T-helper 1 cell treated with Interleukin-12 subunit alpha and Interleukin-12 subunit beta and Interleukin-4 antibody, amounts not matched to agents 30 μg/mL and 1 μg/mL, for 36 hours (primary cell): ENCODE data around the gene CRK.
"Not testable (repeated sequence)": the region's sequence is repeated elsewhere in the genome, so short reads cannot be mapped to it uniquely, and the experiment has no call there.

Experiments
- H3K27ac Mint-ChIP-seq: one replicate; pipeline ENCODE4 v1.8.0; 2021; ENCODE audit warnings: mild to moderate bottlenecking, mixed read lengths
- H3K27me3 Mint-ChIP-seq: one replicate; pipeline ENCODE4 v1.8.0; 2021; ENCODE audit warnings: low read depth, mixed read lengths
- H3K36me3 Mint-ChIP-seq: one replicate; pipeline ENCODE4 v1.8.0; 2021; ENCODE audit warnings: low read depth, mixed read lengths
- H3K4me1 Mint-ChIP-seq: one replicate; pipeline ENCODE4 v1.8.0; 2021; ENCODE audit warnings: low read depth, mixed read lengths
- H3K4me3 Mint-ChIP-seq: one replicate; pipeline ENCODE4 v1.8.0; 2021; ENCODE audit warnings: mild to moderate bottlenecking, moderate library complexity, mixed read lengths
- H3K9me3 Mint-ChIP-seq: one replicate; pipeline ENCODE4 v1.8.0; 2021; ENCODE audit warnings: mixed read lengths

The CRK gene

DNA sequence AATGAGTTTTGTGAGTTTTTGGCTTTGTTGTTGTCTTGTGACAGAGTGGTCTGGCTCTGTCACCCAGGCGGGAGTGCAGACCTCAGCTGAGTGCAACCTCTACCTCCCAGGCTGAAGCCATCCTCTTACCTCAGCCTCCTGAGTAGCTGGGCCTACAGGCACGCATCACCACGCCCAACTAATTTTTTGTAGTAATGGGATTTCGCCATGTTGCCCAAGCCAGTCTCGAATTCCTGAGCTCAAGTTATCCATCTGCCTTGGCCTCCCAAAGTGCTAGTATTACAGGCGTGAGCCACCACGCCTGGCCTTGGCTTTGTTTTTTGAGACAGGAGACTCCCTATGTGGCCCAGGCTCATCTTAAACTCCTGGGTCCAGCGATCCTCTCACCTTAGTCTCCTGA, 15.1 kb downstream of the CRK start:
- peaks cover 8% of the 10 kb centered on the region for H3K36me3 Mint-ChIP-seq
- no peak overlapping the region for H3K4me3 Mint-ChIP-seq
- no peaks in the 10 kb centered on the region for H3K9me3 Mint-ChIP-seq
- no peak overlapping the region for H3K27ac Mint-ChIP-seq
- no peaks in the 10 kb centered on the region for H3K27me3 Mint-ChIP-seq
- H3K4me1 Mint-ChIP-seq, result peaks cover 12% of the 10 kb centered on the region

DNA sequence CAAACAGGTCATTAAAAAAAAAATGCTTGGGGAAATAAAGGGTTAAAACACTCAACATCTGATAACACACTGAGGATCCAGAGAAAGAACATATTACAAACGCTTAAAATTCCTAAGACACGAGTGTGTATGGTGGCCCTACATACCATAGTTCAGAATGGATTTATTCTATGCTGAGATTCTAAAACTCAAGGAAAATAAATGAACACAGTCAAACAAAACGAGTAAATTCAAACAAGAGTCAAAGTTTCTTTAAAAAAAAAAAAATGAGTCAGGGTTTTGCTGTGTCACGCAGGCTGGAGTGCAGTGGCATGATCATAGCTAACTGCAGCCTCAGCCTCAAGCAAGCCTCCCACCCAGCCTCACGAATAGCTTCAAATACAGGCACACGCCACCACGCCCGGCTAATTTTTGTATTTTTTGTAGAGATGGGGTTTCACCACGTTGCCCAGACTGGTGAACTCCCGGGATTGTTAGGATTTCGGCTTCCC, 17.4 kb downstream of the CRK start:
- no peaks in the 10 kb centered on the region for H3K9me3 Mint-ChIP-seq
- H3K27me3 Mint-ChIP-seq, result no peaks in the 10 kb centered on the region
- H3K27ac Mint-ChIP-seq, result no peak overlapping the region
- peaks cover 14% of the 10 kb centered on the region for H3K36me3 Mint-ChIP-seq
- peaks cover 9% of the 10 kb centered on the region for H3K4me1 Mint-ChIP-seq
- H3K4me3 Mint-ChIP-seq, result no peak overlapping the region

GRCh38 chr17:1435326-1435725, 20.7 kb downstream of the CRK start:
- Mint-ChIP-seq H3K4me1 (peaks cover 20% of the 10 kb centered on the region), H3K36me3 (peaks cover 25% of the 10 kb centered on the region), H3K27me3 (no peaks in the 10 kb centered on the region), H3K4me3 (no peak overlapping the region), H3K27ac (no peak overlapping the region), H3K9me3 (no peaks in the 10 kb centered on the region)

- Mint-ChIP-seq H3K27ac (no peak overlapping the region), H3K27me3 (no peaks in the 10 kb centered on the region), H3K36me3 (peaks cover 25% of the 10 kb centered on the region), H3K9me3 (no peaks in the 10 kb centered on the region), H3K4me3 (no peak overlapping the region), H3K4me1 (peaks cover 20% of the 10 kb centered on the region)
Measured at GRCh38 chr17:1434150-1434549, 21.9 kb downstream of the CRK start.

GRCh38 chr17:1431631-1432104, 24.4 kb downstream of the CRK start:
- H3K4me3 Mint-ChIP-seq, result no peak overlapping the region
- H3K27ac Mint-ChIP-seq, result no peak overlapping the region
- peaks cover 24% of the 10 kb centered on the region for H3K36me3 Mint-ChIP-seq
- H3K27me3 Mint-ChIP-seq, result no peaks in the 10 kb centered on the region
- H3K9me3 Mint-ChIP-seq, result no peaks in the 10 kb centered on the region
- H3K4me1 Mint-ChIP-seq, result peaks cover 14% of the 10 kb centered on the region

- Mint-ChIP-seq H3K27ac (no peak overlapping the region), H3K4me1 (peaks cover 2% of the 10 kb centered on the region), H3K27me3 (no peaks in the 10 kb centered on the region), H3K9me3 (no peaks in the 10 kb centered on the region), H3K4me3 (no peak overlapping the region), H3K36me3 (peaks cover 31% of the 10 kb centered on the region)
Measured at GRCh38 chr17:1423456-1424135, 32.4 kb downstream of the CRK start.

DNA sequence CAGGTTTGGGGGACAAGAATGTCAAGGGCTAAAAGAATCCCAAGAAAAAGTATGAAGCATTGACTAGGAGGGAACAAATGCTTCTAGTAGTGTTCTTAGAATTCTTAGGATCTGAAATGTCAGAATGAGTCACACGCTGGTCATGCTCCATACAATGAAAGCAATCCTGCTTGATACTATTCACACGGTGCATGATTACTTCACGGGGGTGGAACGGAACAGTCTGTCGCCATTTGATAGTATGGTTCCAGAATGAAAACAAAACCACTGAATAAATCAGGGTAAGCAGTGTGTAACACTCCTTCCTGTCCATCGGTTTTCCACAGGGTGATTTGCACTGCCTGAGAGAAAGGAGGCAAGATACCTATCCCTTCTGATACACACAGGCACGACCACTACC, 33.1 kb downstream of the CRK start:
- no peaks in the 10 kb centered on the region for H3K27me3 Mint-ChIP-seq
- H3K36me3 Mint-ChIP-seq, result peaks cover 29% of the 10 kb centered on the region
- H3K27ac Mint-ChIP-seq, result no peak overlapping the region
- no peak overlapping the region for H3K4me3 Mint-ChIP-seq
- H3K9me3 Mint-ChIP-seq, result no peaks in the 10 kb centered on the region
- peaks cover 2% of the 10 kb centered on the region for H3K4me1 Mint-ChIP-seq

- peaks cover 2% of the 10 kb centered on the region for H3K4me1 Mint-ChIP-seq
- no peaks in the 10 kb centered on the region for H3K27me3 Mint-ChIP-seq
- H3K36me3 Mint-ChIP-seq, result peaks cover 29% of the 10 kb centered on the region
- no peaks in the 10 kb centered on the region for H3K9me3 Mint-ChIP-seq
- no peak overlapping the region for H3K4me3 Mint-ChIP-seq
- no peak overlapping the region for H3K27ac Mint-ChIP-seq
Measured at GRCh38 chr17:1421470-1421869, 34.6 kb downstream of the CRK start.

GRCh38 chr17:1420981-1421380, 35.1 kb downstream of the CRK start:
- peaks cover 2% of the 10 kb centered on the region for H3K4me1 Mint-ChIP-seq

GRCh38 chr17:1420163-1420562, 35.9 kb downstream of the CRK start:
- peaks cover 2% of the 10 kb centered on the region for H3K4me1 Mint-ChIP-seq
- H3K36me3 Mint-ChIP-seq, result peaks cover 21% of the 10 kb centered on the region
- no peaks in the 10 kb centered on the region for H3K27me3 Mint-ChIP-seq

More at GRCh38 chr17:1420981-1421380, 35.1 kb downstream of the CRK start:
- peaks cover 28% of the 10 kb centered on the region for H3K36me3 Mint-ChIP-seq
- no peaks in the 10 kb centered on the region for H3K27me3 Mint-ChIP-seq
- H3K9me3 Mint-ChIP-seq, result no peaks in the 10 kb centered on the region
- H3K27ac Mint-ChIP-seq, result no peak overlapping the region
- no peak overlapping the region for H3K4me3 Mint-ChIP-seq

DNA sequence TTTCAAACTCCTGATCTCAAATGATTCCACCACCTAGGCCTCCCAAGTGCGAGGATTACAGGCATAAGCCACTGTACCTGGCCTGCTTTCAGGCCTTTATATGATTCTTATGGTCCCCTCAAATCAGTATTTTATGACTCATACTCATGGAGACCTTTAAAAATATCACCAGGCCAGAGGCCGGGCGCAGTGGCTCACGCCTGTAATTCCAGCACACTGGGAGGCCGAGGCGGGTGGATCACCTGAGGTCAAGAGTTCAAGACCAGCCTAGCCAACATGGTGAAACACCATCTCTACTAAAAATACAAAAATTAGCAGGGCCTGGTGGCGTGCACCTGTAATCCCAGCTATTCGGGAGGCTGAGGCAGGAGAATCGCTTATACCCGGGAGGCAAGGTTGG, 37.6 kb downstream of the CRK start:
- not testable (repeated sequence) for H3K4me3 Mint-ChIP-seq, H3K27me3 Mint-ChIP-seq, H3K4me1 Mint-ChIP-seq, H3K27ac Mint-ChIP-seq, H3K9me3 Mint-ChIP-seq
- peaks cover 17% of the 10 kb centered on the region for H3K36me3 Mint-ChIP-seq

More at GRCh38 chr17:1420163-1420562, 35.9 kb downstream of the CRK start:
- no peak overlapping the region for H3K4me3 Mint-ChIP-seq
- no peaks in the 10 kb centered on the region for H3K9me3 Mint-ChIP-seq
- H3K27ac Mint-ChIP-seq, result no peak overlapping the region

DNA sequence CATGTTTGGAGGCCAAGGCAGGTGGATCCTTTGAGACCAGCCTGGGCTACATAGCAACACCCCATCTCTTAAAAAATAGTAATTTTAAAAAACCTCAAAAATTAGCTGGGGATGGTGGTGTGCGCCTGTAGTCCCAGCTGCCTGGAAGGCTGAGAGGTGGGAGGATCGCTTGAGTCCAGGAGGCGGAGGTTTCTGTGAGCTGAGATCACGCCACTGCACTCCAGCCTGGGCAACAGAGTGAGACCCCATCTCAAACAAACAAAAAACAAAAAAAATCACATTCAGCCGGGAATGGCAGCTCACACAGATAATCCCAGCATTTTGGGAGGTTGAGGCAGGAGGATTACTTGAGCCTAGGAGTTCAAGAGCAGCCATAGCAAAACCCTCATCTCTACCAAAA, 39.6 kb downstream of the CRK start:
- H3K36me3 Mint-ChIP-seq, result peaks cover 7% of the 10 kb centered on the region
- H3K27ac Mint-ChIP-seq, result no peak overlapping the region
- no peaks in the 10 kb centered on the region for H3K4me1 Mint-ChIP-seq
- no peaks in the 10 kb centered on the region for H3K9me3 Mint-ChIP-seq
- H3K4me3 Mint-ChIP-seq, result no peak overlapping the region
- H3K27me3 Mint-ChIP-seq, result no peaks in the 10 kb centered on the region

DNA sequence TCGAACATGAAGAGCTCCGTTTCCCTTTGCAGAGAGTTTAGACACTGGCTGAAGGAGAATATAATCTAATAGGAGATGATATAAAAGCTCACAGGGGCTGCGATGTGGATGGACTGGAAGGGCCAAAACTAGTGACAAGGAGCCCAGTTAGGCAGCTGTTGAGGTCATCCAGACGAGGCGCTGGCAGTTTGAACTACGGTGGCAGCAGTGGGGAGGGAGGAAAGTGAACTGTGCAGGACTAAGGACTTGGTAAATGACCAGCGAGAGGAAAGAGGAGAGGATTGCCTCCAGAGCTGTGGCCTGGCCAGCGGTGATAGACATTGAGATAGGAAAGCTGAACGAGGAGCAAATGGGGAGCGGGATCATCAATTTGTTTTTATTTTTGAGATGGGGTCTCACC, 41.4 kb downstream of the CRK start:
- Mint-ChIP-seq H3K36me3 (peaks cover 2% of the 10 kb centered on the region), H3K27me3 (no peaks in the 10 kb centered on the region), H3K4me1 (no peaks in the 10 kb centered on the region), H3K27ac (no peak overlapping the region), H3K4me3 (no peak overlapping the region), H3K9me3 (no peaks in the 10 kb centered on the region)

GRCh38 chr17:1414001-1414574, 41.9 kb downstream of the CRK start:
- Mint-ChIP-seq H3K4me3 (no peak overlapping the region), H3K27me3 (no peaks in the 10 kb centered on the region), H3K9me3 (no peaks in the 10 kb centered on the region), H3K36me3 (peaks cover 2% of the 10 kb centered on the region), H3K27ac (no peak overlapping the region), H3K4me1 (no peaks in the 10 kb centered on the region)

- Mint-ChIP-seq H3K36me3 (peaks cover 2% of the 10 kb centered on the region), H3K27me3 (no peaks in the 10 kb centered on the region), H3K4me1 (no peaks in the 10 kb centered on the region), H3K27ac (no peak overlapping the region), H3K4me3 (no peak overlapping the region), H3K9me3 (no peaks in the 10 kb centered on the region)
Measured at GRCh38 chr17:1413281-1413791, 42.7 kb downstream of the CRK start.
